Body of pancreas (tissue), 4 donors: ENCODE results near the gene IGSF9.

Source experiments
- POLR2A ChIP-seq, 3 donors: fragments of 450-650 bp; IDR thresholded peaks; one replicate each; pipeline ENCODE4 v1.6.1; 2016; ENCODE audit warnings: antibody characterized with exemption in 3 of 3, mild to moderate bottlenecking in 2 of 3
- TF ChIP-seq, protein P1 (sequence below), 7 experiments: fragments of 450-650 bp in 4 of 7; fragments of 200-600 bp in 3 of 7; sonication (generic) in 3 of 7; IDR thresholded peaks; one replicate each; pipeline ENCODE4 v1.5.1; 2016 to 2019; ENCODE audit warnings: antibody characterized with exemption in 7 of 7

DNA sequence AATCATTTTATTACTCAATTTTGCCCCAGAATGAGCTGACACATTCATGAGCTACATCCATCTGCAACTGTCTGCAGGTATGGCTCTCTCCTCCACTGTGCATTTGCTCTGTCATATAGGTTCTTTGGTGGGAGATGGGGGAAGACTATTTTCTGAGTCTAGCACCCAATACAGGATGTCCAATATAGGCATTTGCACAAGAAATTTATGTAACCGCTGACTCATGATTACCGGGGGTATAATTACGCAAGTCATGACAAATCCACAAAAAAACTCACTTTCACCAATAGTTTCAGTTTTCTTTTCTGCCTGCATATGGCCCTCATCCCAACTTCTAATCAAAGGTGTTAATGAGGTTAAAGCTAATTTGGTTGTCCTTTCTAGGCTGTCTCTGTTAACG, 65.4 kb downstream of the IGSF9 start:
- TF ChIP-seq, protein P1, sequence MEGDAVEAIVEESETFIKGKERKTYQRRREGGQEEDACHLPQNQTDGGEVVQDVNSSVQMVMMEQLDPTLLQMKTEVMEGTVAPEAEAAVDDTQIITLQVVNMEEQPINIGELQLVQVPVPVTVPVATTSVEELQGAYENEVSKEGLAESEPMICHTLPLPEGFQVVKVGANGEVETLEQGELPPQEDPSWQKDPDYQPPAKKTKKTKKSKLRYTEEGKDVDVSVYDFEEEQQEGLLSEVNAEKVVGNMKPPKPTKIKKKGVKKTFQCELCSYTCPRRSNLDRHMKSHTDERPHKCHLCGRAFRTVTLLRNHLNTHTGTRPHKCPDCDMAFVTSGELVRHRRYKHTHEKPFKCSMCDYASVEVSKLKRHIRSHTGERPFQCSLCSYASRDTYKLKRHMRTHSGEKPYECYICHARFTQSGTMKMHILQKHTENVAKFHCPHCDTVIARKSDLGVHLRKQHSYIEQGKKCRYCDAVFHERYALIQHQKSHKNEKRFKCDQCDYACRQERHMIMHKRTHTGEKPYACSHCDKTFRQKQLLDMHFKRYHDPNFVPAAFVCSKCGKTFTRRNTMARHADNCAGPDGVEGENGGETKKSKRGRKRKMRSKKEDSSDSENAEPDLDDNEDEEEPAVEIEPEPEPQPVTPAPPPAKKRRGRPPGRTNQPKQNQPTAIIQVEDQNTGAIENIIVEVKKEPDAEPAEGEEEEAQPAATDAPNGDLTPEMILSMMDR (IDR thresholded peaks at IDR 0.05): no peak
- no peak for TF ChIP-seq POLR2A (IDR thresholded peaks at IDR 0.05)
